Activated CD4-positive, CD25-positive, alpha-beta regulatory T cell treated with anti-CD3 and anti-CD28 coated beads, Interleukin-2, amount 50 U/mL, for 16 hours (primary cell): ENCODE results near the gene ATP7B.
"Not testable (repeated sequence)": the region's sequence is repeated elsewhere in the genome, so short reads cannot be mapped to it uniquely, and the experiment has no call there.

Experiments used
- DNase-seq: peaks from one replicate; pipeline ENCODE4 v3.0.0-alpha.2; 2020; ENCODE audit warnings: low read depth, low spot score

The ATP7B gene

DNA sequence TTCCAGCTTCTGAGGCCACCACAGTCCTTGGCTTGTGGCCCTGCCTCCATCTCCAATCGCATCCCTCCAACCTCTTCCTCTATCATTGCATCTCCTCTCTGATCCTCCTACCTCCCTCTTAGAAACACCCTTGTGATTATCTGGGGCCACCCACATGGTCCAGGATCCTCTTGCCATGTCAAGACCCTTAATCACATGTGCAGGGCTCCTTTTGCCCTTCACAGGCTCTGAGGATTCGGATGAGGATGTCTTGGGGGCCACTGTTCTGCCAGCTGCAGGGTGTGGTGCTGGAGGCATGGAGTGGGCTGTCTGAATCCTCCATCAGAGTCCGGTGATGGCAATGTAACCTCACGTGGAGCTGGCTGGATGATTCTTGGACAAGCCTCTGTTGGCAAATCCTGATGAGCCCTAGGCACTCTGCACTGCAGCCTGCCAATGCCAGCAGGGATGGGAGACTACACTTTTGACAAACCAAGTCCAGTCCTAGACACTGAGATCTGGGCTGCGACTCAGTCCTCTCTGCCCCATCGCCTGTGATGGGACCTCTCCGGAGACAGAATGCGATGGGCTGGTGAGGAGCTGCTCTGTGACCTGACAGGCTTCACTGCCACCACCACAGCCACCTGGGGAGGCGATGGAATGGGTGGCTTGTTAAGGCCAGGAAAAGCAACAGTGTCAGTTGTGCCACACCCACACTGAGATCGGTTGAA is 88.3 kb downstream of the ATP7B start:
- no peak for DNase-seq

GRCh38 chr13:51921790-51922740 is 89.2 kb downstream of the ATP7B start:
- no peak for DNase-seq

DNA sequence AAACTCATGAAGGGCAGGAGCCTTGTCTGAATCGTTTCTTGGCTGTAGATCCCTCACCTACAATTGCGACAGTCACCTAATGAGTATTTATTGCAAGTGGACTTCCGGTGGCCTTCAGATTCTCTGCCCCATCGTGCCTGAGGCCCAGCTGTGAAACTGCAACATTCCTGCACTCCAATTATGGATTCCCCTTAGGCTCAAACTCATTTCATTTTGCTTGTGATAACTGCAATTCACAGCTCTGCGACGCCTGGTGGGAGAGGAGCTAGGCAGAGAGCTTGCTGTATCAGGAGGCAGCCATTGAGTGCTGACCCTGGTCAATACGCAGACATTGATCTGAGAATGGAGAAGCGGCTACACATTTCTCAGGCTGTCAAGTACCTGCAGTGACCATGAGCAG is 90.5 kb downstream of the ATP7B start:
- DNase-seq: no peak

DNA sequence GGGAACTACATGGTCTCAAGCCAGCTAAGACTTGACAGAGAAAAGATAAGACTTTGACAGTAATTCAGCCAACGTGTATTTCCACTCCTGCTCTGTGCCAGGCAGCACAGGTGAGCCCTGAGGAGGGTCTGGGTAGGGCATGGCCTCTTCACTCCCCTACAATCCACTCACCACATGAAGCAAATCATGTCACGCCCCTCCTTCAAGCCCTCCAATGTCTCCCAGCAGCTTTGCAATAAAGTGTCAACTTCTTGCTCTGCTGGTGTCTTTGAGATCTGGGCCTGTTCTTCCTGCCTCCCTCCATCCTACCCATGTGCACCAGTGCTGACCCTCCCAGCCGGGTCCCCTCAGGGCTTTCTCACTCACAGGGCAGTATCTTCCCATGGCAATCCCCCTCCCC is 91.0 kb downstream of the ATP7B start:
- DNase-seq: no peak

DNA sequence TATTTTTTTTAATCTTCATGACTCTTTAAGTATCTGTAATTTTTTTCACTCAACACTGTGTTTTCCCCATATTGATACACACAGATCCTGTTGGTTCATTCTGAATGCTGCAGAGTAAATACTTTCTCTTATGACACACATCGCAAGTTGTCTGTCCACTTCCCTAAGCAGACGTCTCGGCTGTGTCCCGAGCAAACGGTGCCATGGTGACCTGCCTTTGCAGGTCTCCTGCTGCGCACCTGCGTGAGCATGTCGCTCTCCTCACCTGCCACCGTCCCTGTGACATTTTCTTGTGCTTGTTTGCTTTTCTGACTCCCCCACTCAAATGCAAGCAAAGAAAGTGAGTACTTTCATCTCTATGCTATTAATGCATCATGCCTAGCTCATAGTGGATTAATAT is 91.7 kb downstream of the ATP7B start:
- no peak for DNase-seq

GRCh38 chr13:51916962-51917361 is 94.3 kb downstream of the ATP7B start:
- no peak for DNase-seq

DNA sequence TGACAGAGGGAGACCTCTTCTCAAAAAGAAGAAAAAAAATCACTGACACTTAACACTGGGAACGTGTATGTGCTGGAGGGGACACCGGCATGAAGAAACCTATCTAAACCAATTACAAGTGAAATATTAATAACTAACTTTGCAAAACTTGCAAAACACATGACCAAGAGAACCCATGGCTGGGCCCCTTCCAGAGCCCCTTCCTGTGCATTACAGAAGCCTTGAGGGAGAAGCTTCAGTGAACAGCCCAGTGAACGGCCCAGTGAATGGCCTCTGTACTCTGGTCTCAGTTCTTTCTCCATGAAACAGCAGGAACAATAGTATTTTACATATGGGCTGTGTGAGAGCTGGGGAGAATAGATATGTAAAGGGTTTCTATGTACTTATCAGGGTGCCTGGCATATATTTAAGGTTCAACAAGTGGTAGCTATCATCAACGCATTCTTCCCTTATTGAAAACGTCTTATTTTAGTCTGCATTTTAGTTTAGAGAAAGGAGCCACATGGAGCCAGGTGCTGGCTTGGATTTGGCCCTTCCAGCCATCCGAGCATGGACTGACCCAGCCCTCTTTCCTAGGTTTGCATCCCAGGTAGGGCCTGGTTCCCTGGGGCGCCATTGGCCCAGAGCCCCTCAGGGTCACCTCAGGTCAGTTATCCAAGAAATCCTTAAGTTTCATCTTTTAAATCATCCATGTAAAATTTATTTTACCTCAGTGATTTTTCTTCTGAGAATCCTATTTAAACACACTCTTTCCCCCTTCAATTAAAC is 95.0 kb downstream of the ATP7B start:
- no peak for DNase-seq

- no peak for DNase-seq
These were observed 97.1 kb downstream of the ATP7B start for GRCh38 chr13:51914137-51914493.

DNA sequence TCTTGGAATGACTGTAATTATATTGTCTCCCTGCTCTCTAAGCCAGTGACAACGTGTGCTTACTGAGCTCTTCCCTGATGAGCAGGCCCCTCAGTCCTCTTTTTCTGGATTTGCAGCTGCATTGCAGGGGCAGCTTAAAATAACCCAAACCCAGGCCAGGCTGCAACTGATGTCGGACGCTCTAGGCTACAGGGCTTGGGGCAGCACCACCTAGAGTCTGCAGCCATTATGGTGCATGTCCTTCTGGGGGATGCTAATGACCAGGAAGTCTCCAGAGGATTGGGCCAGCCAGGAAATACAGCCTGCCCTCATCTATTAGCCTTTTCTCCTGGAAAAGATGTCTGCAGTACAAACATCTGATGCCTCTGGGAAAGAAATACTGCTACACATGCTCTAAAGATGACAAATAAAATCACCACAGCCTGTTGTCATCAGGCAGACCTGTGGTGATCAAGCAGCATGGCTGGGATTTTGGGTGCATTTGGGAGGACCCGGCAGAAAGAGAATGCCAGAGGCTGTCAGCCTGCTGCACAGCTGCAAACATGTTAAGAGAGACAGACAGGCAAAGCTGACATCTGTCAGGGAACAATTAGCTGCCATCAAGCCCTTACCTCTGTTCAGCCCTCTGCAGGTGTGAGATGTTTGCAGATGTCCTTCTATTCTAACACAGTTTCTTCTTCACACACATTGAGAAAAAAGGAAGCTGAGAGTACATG is 97.7 kb downstream of the ATP7B start:
- DNase-seq: no peak

GRCh38 chr13:51912511-51913225 is 98.6 kb downstream of the ATP7B start:
- DNase-seq: no peak

DNA sequence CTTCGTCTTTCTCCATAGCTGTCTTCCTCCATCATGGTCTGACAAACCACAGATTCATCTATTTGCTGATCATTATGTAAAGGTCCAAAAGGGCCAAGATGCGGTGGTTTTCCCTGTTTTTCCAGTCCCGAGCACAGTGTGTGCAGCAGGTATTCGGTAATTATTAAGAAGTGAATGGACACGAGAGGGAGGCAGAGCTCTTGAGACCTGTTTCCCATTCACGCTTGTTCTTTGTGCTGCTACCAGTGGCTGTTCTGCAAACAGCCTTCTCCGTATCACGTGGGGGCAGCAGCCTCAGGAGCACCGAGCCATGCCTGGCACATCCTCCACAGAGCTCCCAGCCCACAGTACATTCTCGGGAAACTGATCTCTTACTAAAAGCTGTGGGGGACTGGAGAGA is 99.2 kb downstream of the ATP7B start:
- no peak for DNase-seq

DNA sequence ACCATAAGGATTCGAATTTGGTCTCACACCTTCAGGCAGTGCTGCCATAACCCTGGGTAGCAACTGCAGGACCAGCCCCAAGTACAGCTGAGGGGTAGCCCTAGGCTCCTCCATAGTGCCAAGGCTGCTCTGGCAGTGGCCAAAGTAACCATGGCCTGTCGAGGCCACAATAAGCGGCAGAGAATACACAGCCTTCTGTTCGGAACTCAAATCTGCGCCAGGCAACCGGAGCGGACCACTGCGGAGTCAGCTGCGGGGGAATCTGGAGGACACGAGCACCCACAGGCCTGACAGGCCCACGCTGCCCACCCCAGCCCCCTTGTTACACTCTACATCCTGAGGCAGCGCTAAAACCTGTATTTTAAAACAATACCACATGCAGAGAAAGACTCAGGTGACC is 100.7 kb downstream of the ATP7B start:
- DNase-seq: no peak

- DNase-seq: not testable (repeated sequence)
These were observed 102.0 kb downstream of the ATP7B start for GRCh38 chr13:51909265-51909664.

DNA sequence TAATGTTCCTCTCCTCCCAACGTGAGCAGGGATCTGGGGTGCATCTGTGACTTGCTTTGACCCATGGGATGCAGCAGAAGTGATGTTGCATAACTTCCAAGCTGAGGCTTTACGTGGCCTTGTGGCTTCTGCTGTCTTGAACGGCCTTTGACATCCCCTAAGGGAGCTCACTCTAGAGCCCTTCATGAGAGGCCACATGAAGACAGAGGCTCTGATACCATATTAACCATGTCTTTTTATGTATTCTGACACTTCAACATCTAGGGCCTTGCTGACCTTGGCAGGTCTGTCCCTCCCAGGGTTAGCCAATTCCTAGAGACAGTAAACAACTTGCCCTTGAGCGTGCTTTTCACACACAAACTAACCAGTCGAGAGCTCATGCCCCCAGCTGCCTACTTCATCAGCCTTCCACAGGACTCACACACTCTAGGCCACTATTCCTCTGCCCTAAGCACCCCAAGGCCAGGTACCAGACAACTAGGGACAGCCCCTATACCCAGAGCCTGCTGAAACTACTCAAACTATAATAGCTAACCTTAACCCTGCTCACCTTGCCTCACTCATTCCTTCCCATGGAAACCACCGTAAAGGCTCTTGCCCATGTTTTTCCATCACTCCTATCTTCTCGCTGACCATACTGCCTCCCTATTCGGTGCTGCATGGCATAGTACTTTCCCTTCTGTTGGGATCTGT is 104.1 kb downstream of the ATP7B start:
- DNase-seq: no peak

DNA sequence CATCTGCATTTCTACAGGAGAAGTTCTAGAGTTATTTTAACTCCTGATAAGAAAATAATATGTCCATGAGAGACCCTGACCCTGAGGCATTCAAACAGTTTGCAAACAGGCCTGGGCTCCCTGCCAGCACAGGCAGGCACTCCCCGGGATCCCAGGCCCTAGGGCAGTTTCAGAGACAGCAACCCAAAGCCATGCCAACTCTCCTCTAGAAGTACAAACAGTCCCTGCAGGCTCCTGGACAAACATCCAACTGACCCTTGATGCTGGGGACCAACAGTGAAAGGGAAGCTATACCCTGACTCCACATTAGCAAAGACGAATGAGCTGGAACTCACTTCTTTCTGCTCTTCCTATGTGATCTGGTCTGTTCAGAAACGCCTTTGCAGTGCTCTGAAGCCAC is 104.7 kb downstream of the ATP7B start:
- DNase-seq: no peak

DNA sequence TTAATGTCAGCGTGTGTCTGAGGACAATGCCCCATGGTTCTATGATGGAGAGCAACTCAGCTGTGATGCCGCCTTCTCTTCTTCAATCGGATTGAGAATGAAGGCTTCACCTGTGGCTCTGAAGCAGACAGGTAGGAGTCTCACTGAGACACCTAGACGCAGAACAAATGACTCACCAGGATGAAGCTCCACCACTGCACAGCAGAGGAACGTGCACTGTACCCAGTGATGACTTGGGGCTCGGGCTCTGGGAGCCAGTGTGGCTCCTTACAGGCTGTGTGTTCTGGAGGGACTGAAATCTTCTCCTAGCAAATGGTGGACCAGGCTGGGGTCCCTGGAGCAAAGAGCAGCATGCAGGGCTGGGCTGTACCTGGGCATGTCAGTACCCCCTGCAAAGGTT is 105.5 kb downstream of the ATP7B start:
- DNase-seq: no peak

DNA sequence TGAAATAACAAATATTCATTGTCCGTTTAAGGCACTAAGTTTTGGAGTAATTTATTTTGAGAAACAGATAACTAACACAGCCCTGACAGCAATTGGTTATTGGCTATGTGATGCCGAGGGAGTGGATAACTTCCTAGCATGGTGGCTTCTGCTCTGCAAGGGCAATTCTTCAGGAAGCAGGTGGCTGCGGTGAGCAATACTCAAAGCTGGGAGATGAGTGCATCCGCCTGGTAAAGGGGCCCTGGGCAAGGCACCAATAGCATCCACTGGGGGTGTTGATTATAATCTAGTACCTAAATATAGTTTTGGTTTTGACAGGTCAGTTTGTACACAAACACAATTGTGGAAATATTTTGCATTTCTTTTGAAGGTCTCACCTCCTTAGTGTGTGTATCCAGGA is 108.5 kb downstream of the ATP7B start:
- DNase-seq: no peak

DNA sequence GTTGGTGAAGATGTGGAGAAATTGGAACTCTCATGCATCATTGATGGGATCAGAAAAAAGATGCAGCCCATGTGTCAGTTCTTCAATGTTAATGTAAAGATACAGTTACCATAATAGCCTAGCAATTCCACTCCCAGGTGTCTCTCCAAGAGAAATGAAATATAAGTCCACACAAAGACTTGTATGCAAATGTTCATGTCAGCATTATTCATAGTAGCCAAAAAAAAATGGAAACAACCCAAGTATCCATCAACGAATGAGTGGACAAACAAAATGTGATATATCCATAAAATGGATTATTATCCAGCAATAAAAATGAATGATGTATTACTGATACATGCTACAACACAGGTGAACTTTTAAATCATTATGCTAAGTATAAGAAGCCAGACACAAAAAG is 110.8 kb downstream of the ATP7B start:
- DNase-seq: no peak

DNA sequence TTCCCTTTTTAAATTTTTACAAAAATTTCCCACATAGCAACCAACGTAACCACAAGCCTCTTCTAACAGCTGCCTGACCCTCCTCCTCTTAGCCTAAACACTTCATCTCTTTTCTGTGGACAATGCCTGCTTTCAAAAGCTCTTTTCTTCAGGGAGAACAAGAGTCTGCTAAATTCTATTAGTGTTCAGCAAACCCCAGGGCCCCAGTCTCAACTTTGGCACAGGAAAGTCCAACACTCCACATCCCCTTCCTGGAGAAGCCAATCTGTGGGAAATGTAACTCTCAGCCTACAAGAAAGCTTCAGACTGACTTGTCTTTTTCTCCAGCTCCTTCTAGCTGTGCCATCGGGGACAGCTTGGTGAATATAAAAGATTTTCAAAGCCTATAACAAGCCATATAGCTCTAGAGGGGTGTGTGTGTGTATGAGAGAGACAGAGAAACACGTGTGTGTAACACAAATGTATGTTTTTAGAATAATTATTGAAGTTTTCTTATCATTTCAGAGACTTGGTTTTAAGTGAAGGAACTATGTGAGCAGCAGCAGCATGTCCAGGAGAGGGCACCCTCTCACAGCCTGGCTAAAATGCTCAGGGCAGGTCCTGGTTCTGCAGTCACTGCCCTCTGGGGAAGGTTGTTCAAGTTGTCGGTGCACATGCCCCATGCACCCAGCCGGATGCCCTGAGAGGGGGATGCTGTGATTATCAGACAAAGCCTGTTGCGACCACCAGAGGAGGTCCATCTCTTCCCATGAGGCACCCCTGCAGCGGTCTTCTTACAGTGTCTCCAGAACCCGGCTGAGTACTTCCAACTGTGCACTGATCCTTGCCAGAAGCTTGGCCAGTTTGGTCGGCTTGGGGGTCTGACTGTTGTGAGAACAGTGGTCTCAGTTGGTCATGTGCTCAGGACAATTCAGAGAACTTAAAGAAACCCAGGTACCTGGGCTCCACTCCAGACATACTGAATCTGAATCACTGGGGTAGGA is 115.1 kb downstream of the ATP7B start:
- peak; percentile 14 for DNase-seq
